GM23338 (cell line): ENCODE results near the gene ARHGAP28. TPM values are rescaled to one million over a fixed set of nuclear protein-coding genes. Genes with fewer than 3 reads are reported as not detected.

Source experiments
- ATAC-seq: fragments of 200-7000 bp; cut with Tn5 transposase; 3 replicates; pipeline ENCODE4 v1.9.1; 2020
- DNase-seq: peaks from one replicate; pipeline ENCODE4 v3.0.0-alpha.2; 2015; ENCODE audit warnings: low spot score
- H2AFZ ChIP-seq: fragments of 200-600 bp; sonication (generic); 2 replicates; pipeline ENCODE4 v1.8.0; 2016; ENCODE audit warnings: antibody characterized with exemption, mild to moderate bottlenecking, moderate library complexity
- H3F3A ChIP-seq: fragments of 200-600 bp; sonication (generic); replicated peaks from 2 replicates; pipeline ENCODE4 v1.8.0; 2017; ENCODE audit warnings: antibody characterized with exemption, mixed run types, low read depth
- H3K27ac ChIP-seq: fragments of 200-600 bp; sonication (generic); 2 replicates; pipeline ENCODE4 v1.6.1; 2016; ENCODE audit warnings: low read depth
- H3K27me3 ChIP-seq: fragments of 200-600 bp; sonication (generic); 2 replicates; pipeline ENCODE4 v1.8.0; 2016; ENCODE audit warnings: mild to moderate bottlenecking, mixed run types, moderate library complexity; ENCODE audit not compliant: insufficient read depth
- H3K36me3 ChIP-seq: fragments of 200-600 bp; sonication (generic); 2 replicates; pipeline ENCODE4 v1.8.0; 2016; ENCODE audit warnings: mild to moderate bottlenecking; ENCODE audit not compliant: insufficient read depth
- H3K4me1 ChIP-seq: fragments of 200-600 bp; sonication (generic); 2 replicates; pipeline ENCODE4 v1.8.0; 2016; ENCODE audit warnings: mild to moderate bottlenecking, moderate library complexity; ENCODE audit not compliant: insufficient read depth
- H3K4me2 ChIP-seq: fragments of 200-600 bp; sonication (generic); 2 replicates; pipeline ENCODE4 v1.7.1; 2017; ENCODE audit warnings: mixed run types
- H3K4me3 ChIP-seq: fragments of 200-600 bp; sonication (generic); 2 replicates; pipeline ENCODE4 v1.6.1; 2016; ENCODE audit warnings: mixed run types
- H3K79me2 ChIP-seq: fragments of 200-600 bp; sonication (generic); replicated peaks from 2 replicates; pipeline ENCODE4 v1.8.0; 2017; ENCODE audit warnings: mild to moderate bottlenecking; ENCODE audit not compliant: insufficient read depth
- H3K9me2 ChIP-seq: fragments of 200-600 bp; sonication (generic); 2 replicates; pipeline ENCODE4 v1.8.0; 2017; ENCODE audit not compliant: insufficient read depth
- H4K20me1 ChIP-seq: fragments of 200-600 bp; sonication (generic); replicated peaks from 2 replicates; pipeline ENCODE4 v1.8.0; 2017; ENCODE audit warnings: mild to moderate bottlenecking; ENCODE audit not compliant: insufficient read depth
- H3K27ac Mint-ChIP-seq: 2 replicates; pipeline ENCODE4 v1.8.0; 2020; ENCODE audit warnings: inconsistent platforms, mild to moderate bottlenecking, moderate library complexity, mixed read lengths
- H3K27me3 Mint-ChIP-seq: 3 replicates; pipeline ENCODE4 v1.8.0; 2022; ENCODE audit warnings: low read depth, mild to moderate bottlenecking, moderate library complexity, mixed read lengths, inconsistent platforms; ENCODE audit not compliant: insufficient read depth, poor library complexity
- H3K36me3 Mint-ChIP-seq: 3 replicates; pipeline ENCODE4 v1.8.0; 2021; ENCODE audit warnings: low read depth, mild to moderate bottlenecking, inconsistent platforms, moderate library complexity, mixed read lengths
- H3K4me1 Mint-ChIP-seq: 3 replicates; pipeline ENCODE4 v1.8.0; 2020; ENCODE audit warnings: mild to moderate bottlenecking, inconsistent platforms, mixed read lengths
- H3K4me3 Mint-ChIP-seq: 3 replicates; pipeline ENCODE4 v1.8.0; 2021; ENCODE audit warnings: moderate library complexity, mild to moderate bottlenecking, inconsistent platforms, mixed read lengths
- H3K9me3 Mint-ChIP-seq: 3 replicates; pipeline ENCODE4 v1.8.0; 2020; ENCODE audit warnings: moderate library complexity, mild to moderate bottlenecking, inconsistent platforms, mixed read lengths
- CREB1 ChIP-seq: fragments of 250-450 bp; sonication (Bioruptor Pico); IDR thresholded peaks from 2 replicates; pipeline ENCODE4 v1.5.0; 2020; ENCODE audit warnings: low read depth, mild to moderate bottlenecking, moderate library complexity
- CTCF ChIP-seq, 2 experiments: fragments of 200-600 bp in 1 of 2; sonication (generic) in 1 of 2; conservative IDR thresholded peaks; 2 replicates each; pipeline versions ENCODE4 v1.5.1 to v1.6.1; 2016 to 2017; ENCODE audit warnings: antibody characterized with exemption in 2 of 2, low read depth in 2 of 2, mild to moderate bottlenecking in 2 of 2, moderate library complexity in 1 of 2
- EZH2 ChIP-seq: fragments of 200-600 bp; sonication (generic); IDR thresholded peaks from one replicate; pipeline ENCODE4 v1.8.0; 2017; ENCODE audit warnings: antibody characterized with exemption, mild to moderate bottlenecking, low read depth; ENCODE audit not compliant: unreplicated experiment
- EZH2phosphoT487 ChIP-seq: fragments of 200-600 bp; sonication (generic); IDR thresholded peaks from one replicate; pipeline ENCODE4 v1.8.1; 2018; ENCODE audit warnings: antibody characterized with exemption; ENCODE audit not compliant: unreplicated experiment
- JUNB ChIP-seq: IDR thresholded peaks from one replicate; pipeline ENCODE4 v1.6.1; 2016; ENCODE audit warnings: antibody characterized with exemption; ENCODE audit not compliant: unreplicated experiment
- REST ChIP-seq: IDR thresholded peaks from one replicate; pipeline ENCODE4 v1.6.1; 2018; ENCODE audit warnings: antibody characterized with exemption; ENCODE audit not compliant: unreplicated experiment
- STAT1 ChIP-seq: IDR thresholded peaks from one replicate; pipeline ENCODE4 v1.6.1; 2016; ENCODE audit warnings: antibody characterized with exemption; ENCODE audit not compliant: unreplicated experiment
- ZNF462 ChIP-seq: fragments of 250-450 bp; sonication (Bioruptor Pico); IDR thresholded peaks from 2 replicates; pipeline ENCODE4 v1.5.0; 2020; ENCODE audit warnings: mild to moderate bottlenecking, moderate library complexity
- polyA plus RNA-seq: library from polyadenylated mRNA; unstranded; fragments of >200 nt; fragmentation: Nextera tagmentation; extraction: Ambion mirVana; gene quantifications from 2 replicates; pipeline ENCODE4 v1.2.1, GENCODE V29; 2016
- total RNA-seq: library from RNA; depleted of rRNA; stranded (reverse); fragments of >200 nt; shearing (Covaris generic); gene quantifications from 2 replicates; pipeline ENCODE4 v1.2.3, GENCODE V29; 2014

The ARHGAP28 gene
- total and polyA plus RNA-seq, 2 experiments from 2014 or later = 2.8 to 9.6 TPM

- Histone ChIP-seq H2AFZ (no peak overlapping the region), H4K20me1 (no peaks in the 10 kb centered on the region), H3K36me3 (no peaks in the 10 kb centered on the region), H3K27ac (no peak overlapping the region), H3K79me2 (no peaks in the 10 kb centered on the region), H3K27me3 (no peaks in the 10 kb centered on the region), H3K9me2 (0 out of 2 replicates have a peak, but pooled peaks cover 3% of the 10 kb centered on the region), H3K4me1 (peaks cover 21% of the 10 kb centered on the region), H3K4me2 (no peak overlapping the region), H3F3A (no peaks in the 10 kb centered on the region), H3K4me3 (no peak overlapping the region)
- Mint-ChIP-seq H3K9me3 (peaks cover 9% of the 10 kb centered on the region), H3K4me3 (no peak overlapping the region), H3K36me3 (peaks cover 12% of the 10 kb centered on the region), H3K4me1 (peaks cover 20% of the 10 kb centered on the region), H3K27me3 (peaks cover 3% of the 10 kb centered on the region), H3K27ac (no peak overlapping the region)
- ATAC-seq = no peak
- no peak for TF ChIP-seq JUNB
- TF ChIP-seq EZH2phosphoT487 = no peak
- no peak for TF ChIP-seq CREB1
- TF ChIP-seq EZH2 = no peak
- TF ChIP-seq ZNF462 (CRISPR knock-in tag) = no peak
- no peak for TF ChIP-seq STAT1
- TF ChIP-seq REST = no peak
- TF ChIP-seq CTCF (conservative IDR thresholded peaks at IDR 0.05; ENCODE audit: low read depth in 2 of 2) = no peak
- DNase-seq = no peak
Observed at GRCh38 chr18:6792391-6792790, 62.9 kb downstream of the ARHGAP28 start.
